Ammon's horn (tissue), 1 donor: ENCODE data around the gene B3GAT1.

Experiments
- DNase-seq: peaks from one replicate; pipeline ENCODE4 v3.0.0-alpha.2; 2016; ENCODE audit warnings: low spot score

B3GAT1 gene

DNA sequence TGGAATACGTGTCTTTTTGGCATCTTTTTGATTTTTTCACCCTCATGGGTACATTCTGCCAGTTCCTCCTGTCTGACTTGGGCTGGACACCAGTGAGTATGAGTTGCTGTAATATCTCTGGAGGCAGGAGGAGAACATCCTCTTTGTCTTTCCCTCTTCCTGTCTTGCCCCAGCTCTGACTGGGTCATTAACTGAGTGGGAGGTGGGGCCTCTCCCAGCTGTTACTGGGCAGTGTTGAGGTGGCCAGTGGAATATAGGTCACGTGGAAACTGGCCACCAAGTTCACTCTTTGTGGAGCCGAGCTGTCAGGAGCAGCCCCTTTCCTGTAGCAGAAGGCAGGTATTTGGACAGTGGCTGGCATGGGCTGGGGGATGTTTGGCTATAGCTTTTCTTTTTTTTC is 78.1 kb downstream of the B3GAT1 start:
- DNase-seq, result no peak

DNA sequence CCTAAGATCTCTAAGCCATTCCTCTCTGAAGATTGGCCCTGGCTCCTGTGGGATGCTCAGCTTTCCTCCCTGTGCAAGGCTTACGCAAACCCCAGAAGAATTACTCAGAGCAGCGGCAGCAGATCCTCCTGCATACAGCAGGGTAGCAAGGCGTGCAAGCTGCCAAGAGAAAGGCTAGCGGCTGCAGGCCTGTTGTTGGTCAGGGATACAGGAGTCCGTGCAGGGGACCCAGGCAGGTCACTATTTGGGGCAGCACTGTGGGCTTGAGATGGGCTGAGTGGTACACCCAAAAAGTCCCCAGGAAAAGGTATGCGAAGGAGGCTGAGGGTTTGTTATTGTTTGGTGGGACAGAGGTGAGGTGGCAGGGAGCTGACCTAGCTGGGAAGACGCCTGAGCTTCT is 78.7 kb downstream of the B3GAT1 start:
- DNase-seq, result no peak

DNA sequence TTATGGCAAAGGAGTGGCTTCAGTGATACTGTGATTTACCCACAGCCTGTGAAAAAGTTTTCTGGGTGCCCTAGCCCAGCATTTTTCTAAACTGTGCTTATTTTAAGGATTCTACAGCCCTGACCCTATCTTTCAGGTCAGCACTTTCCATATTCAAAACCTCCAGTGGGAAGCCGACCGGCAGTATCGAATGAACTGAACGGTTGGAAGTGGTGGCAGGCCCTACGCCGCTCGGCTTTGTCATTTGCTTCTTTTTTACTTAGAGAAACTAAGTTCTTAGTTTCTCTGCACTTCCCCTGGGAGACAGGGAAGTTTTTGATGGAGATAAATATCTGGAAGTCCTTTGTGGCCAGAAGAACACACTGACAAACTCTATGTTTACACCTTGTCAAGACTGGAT is 79.3 kb downstream of the B3GAT1 start:
- DNase-seq, result no peak

DNA sequence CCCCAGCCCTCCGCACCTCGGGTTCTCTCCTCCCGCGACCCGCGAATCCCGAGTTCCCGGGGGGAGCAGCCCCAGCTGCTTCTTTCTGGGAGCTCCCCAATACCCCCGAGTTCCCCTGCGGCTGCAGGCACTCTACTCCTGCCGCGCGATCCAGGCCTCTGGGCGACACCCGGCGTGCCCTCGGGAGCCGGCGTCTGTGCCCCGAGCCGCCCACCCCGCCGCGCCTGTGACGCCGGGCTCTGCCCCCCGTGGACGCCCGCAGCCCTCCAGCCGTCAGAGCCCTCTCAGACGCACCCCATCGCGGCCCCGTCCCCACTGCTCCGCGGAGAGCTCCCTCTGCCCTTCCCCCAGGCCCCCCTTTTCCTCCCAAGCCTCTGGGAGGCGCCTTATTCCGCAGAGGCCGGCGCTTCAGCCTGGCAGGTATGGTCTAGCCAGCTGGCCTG is 79.8 kb downstream of the B3GAT1 start:
- DNase-seq, result no peak

DNA sequence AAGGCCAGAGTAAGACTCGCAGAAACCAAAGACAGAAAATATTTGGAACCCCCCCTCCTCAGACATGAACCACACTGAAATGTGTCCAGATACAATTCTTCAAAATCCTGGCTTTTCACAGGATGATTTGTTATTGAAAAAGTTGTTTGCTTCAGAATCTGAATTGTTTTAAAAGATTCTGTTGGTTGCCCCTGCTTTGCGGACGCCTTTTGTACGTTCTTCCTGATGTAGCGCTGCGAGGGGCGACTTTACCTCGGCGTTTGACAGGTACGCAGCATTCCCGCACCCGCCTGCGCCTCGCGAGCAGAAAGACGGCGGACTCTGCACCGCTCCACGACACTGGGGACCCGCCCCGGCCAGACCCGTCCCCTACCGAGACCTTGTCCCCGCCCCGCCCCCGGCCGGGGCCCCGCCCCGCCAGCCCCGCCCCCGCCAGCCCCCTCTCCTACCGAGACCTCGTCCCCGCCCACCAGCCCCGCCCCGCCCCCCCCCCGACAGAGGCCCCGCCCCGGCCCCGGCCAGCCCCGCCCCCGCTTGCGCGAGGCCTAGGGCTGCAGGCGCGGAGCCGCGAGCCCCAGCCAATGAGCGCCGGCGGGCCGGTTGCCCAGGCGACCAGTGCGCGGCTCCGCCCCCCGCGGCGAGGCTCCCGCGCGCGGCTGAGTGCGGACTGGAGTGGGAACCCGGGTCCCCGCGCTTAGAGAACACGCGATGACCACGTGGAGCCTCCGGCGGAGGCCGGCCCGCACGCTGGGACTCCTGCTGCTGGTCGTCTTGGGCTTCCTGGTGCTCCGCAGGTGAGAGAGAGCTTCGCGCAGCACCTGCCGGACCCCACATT is 80.5 kb downstream of the B3GAT1 start, which contains the start of gene GLB1L2:
GLB1L2 (plus strand) TSS at position 635 of the 835 bp plus-strand sequence; CDS start at position 709, 74 bp downstream.
- DNase-seq, result peak; percentile 75

DNA sequence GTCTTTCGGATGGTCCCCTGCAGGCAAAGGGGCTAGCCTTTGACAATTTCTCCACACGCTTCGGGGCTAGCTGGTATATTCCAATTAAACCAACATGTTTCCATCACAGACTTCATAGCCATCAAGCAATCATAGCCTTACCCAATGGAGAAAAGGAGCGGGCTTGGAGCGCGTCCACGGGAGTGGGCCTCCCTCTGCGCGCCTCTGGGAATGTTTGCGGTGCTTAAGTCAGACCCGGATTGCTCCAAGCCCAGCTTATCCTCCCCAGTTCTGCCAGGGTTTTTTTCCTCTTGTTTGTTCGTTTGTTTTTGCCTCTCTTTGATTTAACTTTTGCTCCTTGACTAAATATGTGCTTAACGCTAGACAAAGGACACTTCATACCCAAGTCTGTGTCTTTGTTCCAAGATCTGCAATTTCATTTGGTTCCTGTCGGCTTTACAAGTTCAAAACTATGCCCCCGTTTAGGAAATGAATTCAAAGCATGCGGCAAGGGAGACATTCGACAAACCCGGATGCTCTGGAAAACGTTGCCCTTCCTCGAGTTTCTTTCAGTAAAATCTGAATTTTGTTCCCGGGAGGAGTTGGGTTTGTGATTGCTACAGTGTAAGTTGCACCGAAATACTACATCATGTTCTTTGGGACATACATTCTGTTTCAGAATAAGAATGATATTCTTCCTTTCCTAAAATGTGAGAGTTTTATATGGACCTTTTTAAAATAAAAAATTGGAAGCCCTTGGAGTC is 81.3 kb downstream of the B3GAT1 start:
- DNase-seq, result no peak
